ENCODE measurements around the gene GLIS2. TPM values are rescaled to one million over a fixed set of nuclear protein-coding genes. Genes with fewer than 3 reads are reported as not detected.
A peak's percentile ranks its signal among the peaks of the same experiment; 100 is the strongest.

GLIS2 gene
- total and polyA plus RNA-seq, 2 of the 4 experiments (the other 2 are of a cell fraction), result 0.36 to 8.4 TPM

GRCh38 chr16:4386451-4386805 lies 70.6 kb downstream of the GLIS2 start:
- no peak overlapping the region for H3K23ac ChIP-seq (ENCODE audit: low read depth, low read length)
- H3K4me1 ChIP-seq (ENCODE audit: control insufficient read depth, insufficient read depth, low read length), result peaks cover 33% of the 10 kb centered on the region
- peak; percentile 33 for ATAC-seq (ENCODE audit: low read depth)
- peaks cover 0 to 79% of the 10 kb centered on the region in 2 experiments; a peak in 2 of 4 replicates for H3K79me1 ChIP-seq (ENCODE audit: low read depth in 1 of 2, low read length in 2 of 2)
- DNase-seq, result no peak
- peaks cover 21% of the 10 kb centered on the region for H3K9me1 ChIP-seq (ENCODE audit: insufficient read depth, low read length)
- WGBS, 2 experiments (ENCODE audit: extremely low coverage in 2 of 2, insufficient read length in 1 of 2), result no CpG with 5 or more reads among the region's 8 CpGs
- H2BK5ac ChIP-seq (ENCODE audit: low read depth, low read length, poor library complexity, severe bottlenecking), result peak overlapping the region; percentile 15
- TF ChIP-seq MAZ (IDR thresholded peaks at IDR 0.05; ENCODE audit: borderline replicate concordance, low read depth, low read length) (0 out of 2 replicates have a peak, but pooled peaks have one; percentile 8), MAFK (IDR thresholded peaks at IDR 0.05; ENCODE audit: low read depth, low read length) (no peak)
- POLR2A ChIA-PET (ENCODE audit: unreplicated experiment), result interaction anchor here (1.4 kb wide), 1 partner anchor 9 kb away, joined by 4 read pairs; no protein-coding TSS in a partner anchor
- H3K14ac ChIP-seq (replicated peaks; ENCODE audit: low read depth, low read length), result no peak overlapping the region; the same call in 1 of the 2 replicates
- H3K4me2 ChIP-seq (ENCODE audit: low read depth, low read length), result no peak overlapping the region
- intact Hi-C loops (cut with micrococcal nuclease), result no loop called here
- H4K20me1 ChIP-seq (ENCODE audit: insufficient read depth, low read length), result peaks cover 58% of the 10 kb centered on the region
- no peak overlapping the region for H3K56ac ChIP-seq (ENCODE audit: extremely low read depth, insufficient read depth, low read length)
- peak overlapping the region; percentile 86 for H2AK9ac ChIP-seq (replicated peaks; ENCODE audit: low read depth, low read length, poor library complexity)
- H3K18ac ChIP-seq (ENCODE audit: low read depth, low read length), result no peak overlapping the region
- dilution Hi-C loops (cut with HindIII; ENCODE audit: low sequenced_read_pairs, unreplicated experiment), result no loop called here
- no peak overlapping the region for H3K4me3 ChIP-seq (ENCODE audit: insufficient read depth, low read depth, low read length)
- peaks cover 30% of the 10 kb centered on the region for H3K36me3 ChIP-seq (ENCODE audit: control insufficient read depth, insufficient read depth, low read length)
- H4K8ac ChIP-seq (ENCODE audit: low read depth in 2 of 2, low read length in 2 of 2), result 0 out of 4 replicates have a peak overlapping the region, but pooled peaks of 1 of the 2 experiments have one; percentile 9
- CTCF ChIA-PET, result interaction anchor here (2.4 kb wide), 1 partner anchor 16 kb away, joined by 7 read pairs; no protein-coding TSS in a partner anchor
- no peak overlapping the region for H4K5ac ChIP-seq (ENCODE audit: low read depth, low read length)
- H2BK20ac ChIP-seq (ENCODE audit: low read depth, low read length), result no peak overlapping the region; the same call in 1 of the 2 replicates
- peak overlapping the region; percentile 5 for H2AFZ ChIP-seq (replicated peaks; ENCODE audit: low read length, poor library complexity)
- peak overlapping the region; percentile 66; the same call in 1 of the 2 replicates for H4K91ac ChIP-seq (ENCODE audit: insufficient read depth, low read depth, low read length)
- H3K27me3 ChIP-seq (ENCODE audit: control insufficient read depth, insufficient read depth, low read length), result no peaks in the 10 kb centered on the region
- H2AK5ac ChIP-seq (ENCODE audit: low read depth, low read length), result peak overlapping the region; percentile 90
- no peaks in the 10 kb centered on the region for H3K9me3 ChIP-seq (ENCODE audit: control insufficient read depth, insufficient read depth, low read length)
- in situ Hi-C loops (cut with MboI; ENCODE audit: low sequenced_read_pairs), result no loop called here
- H2BK120ac ChIP-seq (ENCODE audit: low read depth, low read length), result peak overlapping the region; percentile 49; the same call in 1 of the 2 replicates
- peak overlapping the region; percentile 59 for H3K4ac ChIP-seq (ENCODE audit: low read depth, low read length)
- H2BK15ac ChIP-seq (ENCODE audit: low read depth, low read length), result no peak overlapping the region
- H3K9ac ChIP-seq (ENCODE audit: low read depth, low read length), result no peak overlapping the region
- BruUV-seq (replicated peaks), result no TSS peak
- H3K27ac ChIP-seq (ENCODE audit: insufficient read depth, low read length), result peak overlapping the region; percentile 30; the same call in 1 of the 2 replicates

Measured in IMR-90 (cell line).